SK-N-SH (cell line): ENCODE data around the gene VWA5B2. TPM values are rescaled to one million over a fixed set of nuclear protein-coding genes. Genes with fewer than 3 reads are reported as not detected.

Source experiments
- CTCF ChIA-PET: fragments of 300-600, 350-600 bp; formaldehyde crosslinking; extraction: SDS; loops from one replicate; lab custom pipeline; 2021; lab: Yijun Ruan, JAX
- POLR2A ChIA-PET: fragments of 350-600 bp; sonication (Branson Sonifier 250); formaldehyde crosslinking; extraction: SDS; loops from one replicate; lab custom pipeline; 2020; ENCODE audit warnings: antibody characterized with exemption, inconsistent platforms; lab: Yijun Ruan, JAX
- DNase-seq: peaks from one replicate; pipeline ENCODE4 v3.0.0; 2012
- H2AFZ ChIP-seq: fragments of 200-600 bp; sonication (generic); 2 replicates; pipeline ENCODE4 v1.8.1; 2016; ENCODE audit warnings: antibody characterized with exemption, mild to moderate bottlenecking, low read depth
- H3F3A ChIP-seq: fragments of 200-600 bp; sonication (generic); replicated peaks from 2 replicates; pipeline ENCODE3; 2016; ENCODE audit warnings: antibody characterized with exemption, mild to moderate bottlenecking; ENCODE audit not compliant: insufficient read depth
- H3K27ac ChIP-seq, 2 experiments: fragments of 200-500 bp in 1 of 2; fragments of 200-600 bp in 1 of 2; sonication (Bioruptor generic) in 1 of 2; sonication (generic), shearing (Covaris generic) in 1 of 2; 2 replicates each; pipeline versions ENCODE4 v1.5.1 to v1.6.1; 2014 to 2016; ENCODE audit warnings: low read depth in 2 of 2, inconsistent platforms in 1 of 2, low read length in 1 of 2, mild to moderate bottlenecking in 1 of 2, mixed read lengths in 1 of 2
- H3K27me3 ChIP-seq: fragments of 200-600 bp; sonication (generic), shearing (Covaris generic); 2 replicates; pipeline ENCODE4 v1.6.1; 2016; ENCODE audit warnings: mixed run types; ENCODE audit not compliant: insufficient read depth
- H3K36me3 ChIP-seq, 2 experiments: fragments of 200-500 bp in 1 of 2; fragments of 200-600 bp in 1 of 2; sonication (Bioruptor generic) in 1 of 2; sonication (generic) in 1 of 2; replicated peaks in 1 of 2; 2 replicates each; pipeline versions ENCODE3 to v1.5.1; 2014 to 2016; ENCODE audit warnings: low read length in 1 of 2, mild to moderate bottlenecking in 1 of 2; ENCODE audit not compliant: insufficient read depth in 2 of 2, control insufficient read depth in 1 of 2
- H3K4me1 ChIP-seq, 2 experiments: fragments of 200-500 bp in 1 of 2; fragments of 200-600 bp in 1 of 2; sonication (Bioruptor generic) in 1 of 2; sonication (generic), shearing (Covaris generic) in 1 of 2; 2 replicates each; pipeline versions ENCODE4 v1.5.1 to v1.6.1; 2014 to 2016; ENCODE audit warnings: low read depth in 1 of 2, low read length in 1 of 2, mixed run types in 1 of 2; ENCODE audit not compliant: insufficient read depth in 2 of 2, control insufficient read depth in 1 of 2
- H3K4me2 ChIP-seq: fragments of 200-600 bp; sonication (generic), shearing (Covaris generic); 2 replicates; pipeline ENCODE4 v1.6.1; 2017; ENCODE audit warnings: mixed run types
- H3K4me3 ChIP-seq, 2 experiments: fragments of 200-500 bp in 1 of 2; fragments of 200-600 bp in 1 of 2; sonication (Bioruptor generic) in 1 of 2; sonication (generic), shearing (Covaris generic) in 1 of 2; 2 replicates each; pipeline versions ENCODE4 v1.5.1 to v1.8.1; 2014 to 2016; ENCODE audit warnings: low read depth in 2 of 2, inconsistent platforms in 1 of 2, low read length in 1 of 2, mild to moderate bottlenecking in 1 of 2, mixed read lengths in 1 of 2, moderate library complexity in 1 of 2
- H3K79me2 ChIP-seq: fragments of 200-600 bp; sonication (generic); 2 replicates; pipeline ENCODE4 v1.8.1; 2017; ENCODE audit warnings: mild to moderate bottlenecking; ENCODE audit not compliant: insufficient read depth
- H3K9ac ChIP-seq: fragments of 200-600 bp; sonication (generic); 2 replicates; pipeline ENCODE4 v1.6.1; 2017; ENCODE audit warnings: mixed run types
- H3K9me2 ChIP-seq: fragments of 200-600 bp; sonication (generic); 2 replicates; pipeline ENCODE4 v1.6.1; 2017; ENCODE audit warnings: mixed run types
- H3K9me3 ChIP-seq: fragments of 200-600 bp; sonication (generic); 2 replicates; pipeline ENCODE4 v1.6.1; 2017; ENCODE audit warnings: mixed run types, mild to moderate bottlenecking, moderate library complexity
- H4K20me1 ChIP-seq: fragments of 200-600 bp; sonication (generic); 2 replicates; pipeline ENCODE4 v1.6.1; 2017; ENCODE audit warnings: mild to moderate bottlenecking, mixed run types; ENCODE audit not compliant: insufficient read depth
- CHD2 ChIP-seq: fragments of 150-350 bp; IDR thresholded peaks from 2 replicates; pipeline ENCODE4 v1.6.1; 2018; ENCODE audit warnings: low read length; ENCODE audit not compliant: partially characterized antibody
- CTCF ChIP-seq: fragments of 200-600 bp; sonication (generic); IDR thresholded peaks from 2 replicates; pipeline ENCODE4 v1.6.1; 2017; ENCODE audit warnings: antibody characterized with exemption, mild to moderate bottlenecking, moderate library complexity
- ELF1 ChIP-seq: IDR thresholded peaks from 2 replicates; pipeline ENCODE4 v1.4.0; 2012
- EZH2phosphoT487 ChIP-seq: fragments of 200-600 bp; sonication (generic); IDR thresholded peaks from 2 replicates; pipeline ENCODE4 v1.6.1; 2017; ENCODE audit warnings: low read depth, mixed run types, mild to moderate bottlenecking, antibody characterized with exemption, moderate library complexity, borderline replicate concordance
- FOSL2 ChIP-seq: IDR thresholded peaks from 2 replicates; pipeline ENCODE4 v1.4.0; 2012; ENCODE audit warnings: low read depth, mild to moderate bottlenecking, moderate library complexity, borderline replicate concordance
- FOXJ3 ChIP-seq: sonication (generic); formaldehyde crosslinking; IDR thresholded peaks from 2 replicates; pipeline ENCODE4 v1.5.1; 2020; ENCODE audit warnings: mild to moderate bottlenecking, missing genetic modification reagents
- GATA2 ChIP-seq: sonication (generic); formaldehyde crosslinking; IDR thresholded peaks from 2 replicates; pipeline ENCODE4 v1.5.0; 2020; ENCODE audit warnings: mild to moderate bottlenecking, missing genetic modification reagents
- JUND ChIP-seq: IDR thresholded peaks from 2 replicates; pipeline ENCODE4 v1.4.0; 2012
- MAX ChIP-seq: IDR thresholded peaks from 2 replicates; pipeline ENCODE4 v1.4.0; 2012; ENCODE audit warnings: low read depth
- MEF2A ChIP-seq: IDR thresholded peaks from 2 replicates; pipeline ENCODE4 v1.4.0; 2012; ENCODE audit warnings: low read depth, borderline replicate concordance
- MXI1 ChIP-seq: IDR thresholded peaks from 2 replicates; pipeline ENCODE4 v1.6.1; 2012; ENCODE audit warnings: mild to moderate bottlenecking, low read depth, low read length, improper control_type of control experiment
- NFIC ChIP-seq: IDR thresholded peaks from 2 replicates; pipeline ENCODE4 v1.4.0; 2012; ENCODE audit warnings: borderline replicate concordance
- NRF1 ChIP-seq: IDR thresholded peaks from 2 replicates; pipeline ENCODE4 v1.6.1; 2012; ENCODE audit warnings: low read depth, mild to moderate bottlenecking, low read length
- POLR2AphosphoS5 ChIP-seq: IDR thresholded peaks from 2 replicates; pipeline ENCODE4 v1.6.1; 2012; ENCODE audit warnings: low read depth, low read length
- RAD21 ChIP-seq: IDR thresholded peaks from 2 replicates; pipeline ENCODE4 v1.6.1; 2012; ENCODE audit warnings: mild to moderate bottlenecking, low read length
- SMC3 ChIP-seq: IDR thresholded peaks from 2 replicates; pipeline ENCODE4 v1.6.1; 2012; ENCODE audit warnings: low read depth, low read length, improper control_type of control experiment
- TAF1 ChIP-seq: IDR thresholded peaks from 2 replicates; pipeline ENCODE4 v1.6.1; 2012; ENCODE audit warnings: low read depth, mild to moderate bottlenecking, low read length, moderate library complexity, borderline replicate concordance
- TCF12 ChIP-seq: IDR thresholded peaks from 2 replicates; pipeline ENCODE4 v1.4.0; 2012
- YY1 ChIP-seq: IDR thresholded peaks from 2 replicates; pipeline ENCODE4 v1.4.0; 2012; ENCODE audit warnings: low read depth, mild to moderate bottlenecking
- WGBS: methylation state at CpG from one replicate; pipeline ENCODE4 v1.1.6; 2017; ENCODE audit warnings: low lambda C conversion rate; 5-methylcytosine and 5-hydroxymethylcytosine counted together
- polyA plus RNA-seq, 3 experiments: library from polyadenylated mRNA; depleted of rRNA; stranded (reverse); fragments of >200 nt; gene quantifications; 2 replicates each; pipeline ENCODE4 v1.2.3, GENCODE V29; 2012
- TF ChIP-seq, protein P1 (sequence below): IDR thresholded peaks from 2 replicates; pipeline ENCODE4 v1.4.0; 2012; ENCODE audit warnings: low read depth, borderline replicate concordance
- TF ChIP-seq, protein P2 (sequence below): IDR thresholded peaks from 2 replicates; pipeline ENCODE4; 2012
- TF ChIP-seq, protein P3 (sequence below): IDR thresholded peaks from 2 replicates; pipeline ENCODE4 v1.6.1; 2012; ENCODE audit warnings: mild to moderate bottlenecking, low read depth, low read length, moderate library complexity

Gene VWA5B2
- polyA plus RNA-seq, 1 of the 3 experiments (the other 2 are of a cell fraction) = 0.08 TPM

- 99% methylated on average over 11 of the region's 13 CpGs for WGBS
- peaks cover 26 to 64% of the 10 kb centered on the region in 2 experiments for H3K36me3 ChIP-seq
- POLR2A ChIA-PET = no interaction called here
- H3K4me1 ChIP-seq = peaks cover 6 to 20% of the 10 kb centered on the region in 2 experiments; a peak in 3 of 4 replicates
- no peaks in the 10 kb centered on the region for H3K27me3 ChIP-seq
- no peak overlapping the region for H3K9ac ChIP-seq
- no peaks in the 10 kb centered on the region for H3K9me2 ChIP-seq
- TF ChIP-seq FOSL2 = no peak
- no peak for TF ChIP-seq POLR2AphosphoS5
- TF ChIP-seq, protein P1, sequence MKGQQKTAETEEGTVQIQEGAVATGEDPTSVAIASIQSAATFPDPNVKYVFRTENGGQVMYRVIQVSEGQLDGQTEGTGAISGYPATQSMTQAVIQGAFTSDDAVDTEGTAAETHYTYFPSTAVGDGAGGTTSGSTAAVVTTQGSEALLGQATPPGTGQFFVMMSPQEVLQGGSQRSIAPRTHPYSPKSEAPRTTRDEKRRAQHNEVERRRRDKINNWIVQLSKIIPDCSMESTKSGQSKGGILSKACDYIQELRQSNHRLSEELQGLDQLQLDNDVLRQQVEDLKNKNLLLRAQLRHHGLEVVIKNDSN = no peak
- TF ChIP-seq MEF2A = no peak
- TF ChIP-seq NFIC = no peak
- no peak for TF ChIP-seq JUND
- TF ChIP-seq MXI1 = no peak
- no peak for TF ChIP-seq CHD2
- no peak for TF ChIP-seq RAD21
- TF ChIP-seq TCF12 = no peak
- DNase-seq = no peak
- peaks cover 41% of the 10 kb centered on the region for H3K79me2 ChIP-seq
- H3K4me2 ChIP-seq = no peak overlapping the region
- H4K20me1 ChIP-seq = 0 out of 2 replicates have a peak, but pooled peaks cover 19% of the 10 kb centered on the region
- no peak overlapping the region for H3K4me3 ChIP-seq
- H3K27ac ChIP-seq = no peak overlapping the region
- H3F3A ChIP-seq = peaks cover 13% of the 10 kb centered on the region
- H2AFZ ChIP-seq = no peak overlapping the region
- CTCF ChIA-PET = no interaction called here
- H3K9me3 ChIP-seq = no peaks in the 10 kb centered on the region
These were observed 40.0 kb upstream of the VWA5B2 start for GRCh38 chr3:184189421-184189820.

DNA sequence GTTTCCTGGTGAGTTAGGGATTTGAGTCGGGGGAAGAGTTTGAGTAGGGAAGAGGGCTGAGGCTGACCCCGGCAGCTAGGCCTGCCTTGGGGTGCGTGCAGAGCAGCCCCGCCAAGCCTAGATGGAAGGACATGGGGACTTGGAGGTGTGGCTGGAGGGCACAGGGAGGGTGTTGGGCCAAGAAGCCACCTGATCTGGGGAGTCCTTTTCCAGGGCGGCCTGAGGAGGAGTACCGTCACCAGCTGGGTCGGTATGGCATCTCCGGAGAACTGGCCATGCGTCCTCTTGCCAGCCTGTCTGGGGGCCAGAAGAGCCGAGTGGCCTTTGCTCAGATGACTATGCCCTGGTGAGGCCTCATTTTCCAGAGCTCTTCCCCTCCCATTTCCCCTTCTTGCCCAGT lies 36.5 kb upstream of the VWA5B2 start:
- Histone ChIP-seq H3K9me2 (no peaks in the 10 kb centered on the region), H3K4me2 (no peak overlapping the region), H3K27ac (no peak overlapping the region), H3K79me2 (peaks cover 23% of the 10 kb centered on the region), H4K20me1 (0 out of 2 replicates have a peak, but pooled peaks cover 8% of the 10 kb centered on the region), H3K27me3 (no peaks in the 10 kb centered on the region), H2AFZ (no peak overlapping the region), H3K36me3 (peaks cover 26 to 72% of the 10 kb centered on the region in 2 experiments), H3K4me3 (no peak overlapping the region), H3F3A (no peaks in the 10 kb centered on the region), H3K9ac (no peak overlapping the region), H3K9me3 (no peaks in the 10 kb centered on the region), H3K4me1 (no peaks in the 10 kb centered on the region)
- no peak for DNase-seq
- ChIA-PET CTCF (interaction anchor here (1.4 kb wide), 1 partner anchor 57 kb away, joined by 4 read pairs; the partner anchor contains the start of gene EEF1AKMT4), POLR2A (no interaction called here)
- 100% methylated on average over 9 of the region's 10 CpGs for WGBS
- TF ChIP-seq ELF1 = no peak
- TF ChIP-seq CTCF = no peak
- no peak for TF ChIP-seq TAF1
- no peak for TF ChIP-seq YY1
- no peak for TF ChIP-seq FOSL2
- no peak for TF ChIP-seq TCF12
- no peak for TF ChIP-seq GATA2 (CRISPR knock-in tag)
- TF ChIP-seq, protein P2, sequence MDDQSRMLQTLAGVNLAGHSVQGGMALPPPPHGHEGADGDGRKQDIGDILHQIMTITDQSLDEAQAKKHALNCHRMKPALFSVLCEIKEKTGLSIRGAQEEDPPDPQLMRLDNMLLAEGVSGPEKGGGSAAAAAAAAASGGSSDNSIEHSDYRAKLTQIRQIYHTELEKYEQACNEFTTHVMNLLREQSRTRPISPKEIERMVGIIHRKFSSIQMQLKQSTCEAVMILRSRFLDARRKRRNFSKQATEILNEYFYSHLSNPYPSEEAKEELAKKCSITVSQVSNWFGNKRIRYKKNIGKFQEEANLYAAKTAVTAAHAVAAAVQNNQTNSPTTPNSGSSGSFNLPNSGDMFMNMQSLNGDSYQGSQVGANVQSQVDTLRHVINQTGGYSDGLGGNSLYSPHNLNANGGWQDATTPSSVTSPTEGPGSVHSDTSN = no peak
- TF ChIP-seq MAX = no peak
- no peak for TF ChIP-seq EZH2phosphoT487
- no peak for TF ChIP-seq FOXJ3 (CRISPR knock-in tag)
- no peak for TF ChIP-seq NRF1
- no peak for TF ChIP-seq SMC3
- TF ChIP-seq, protein P3, sequence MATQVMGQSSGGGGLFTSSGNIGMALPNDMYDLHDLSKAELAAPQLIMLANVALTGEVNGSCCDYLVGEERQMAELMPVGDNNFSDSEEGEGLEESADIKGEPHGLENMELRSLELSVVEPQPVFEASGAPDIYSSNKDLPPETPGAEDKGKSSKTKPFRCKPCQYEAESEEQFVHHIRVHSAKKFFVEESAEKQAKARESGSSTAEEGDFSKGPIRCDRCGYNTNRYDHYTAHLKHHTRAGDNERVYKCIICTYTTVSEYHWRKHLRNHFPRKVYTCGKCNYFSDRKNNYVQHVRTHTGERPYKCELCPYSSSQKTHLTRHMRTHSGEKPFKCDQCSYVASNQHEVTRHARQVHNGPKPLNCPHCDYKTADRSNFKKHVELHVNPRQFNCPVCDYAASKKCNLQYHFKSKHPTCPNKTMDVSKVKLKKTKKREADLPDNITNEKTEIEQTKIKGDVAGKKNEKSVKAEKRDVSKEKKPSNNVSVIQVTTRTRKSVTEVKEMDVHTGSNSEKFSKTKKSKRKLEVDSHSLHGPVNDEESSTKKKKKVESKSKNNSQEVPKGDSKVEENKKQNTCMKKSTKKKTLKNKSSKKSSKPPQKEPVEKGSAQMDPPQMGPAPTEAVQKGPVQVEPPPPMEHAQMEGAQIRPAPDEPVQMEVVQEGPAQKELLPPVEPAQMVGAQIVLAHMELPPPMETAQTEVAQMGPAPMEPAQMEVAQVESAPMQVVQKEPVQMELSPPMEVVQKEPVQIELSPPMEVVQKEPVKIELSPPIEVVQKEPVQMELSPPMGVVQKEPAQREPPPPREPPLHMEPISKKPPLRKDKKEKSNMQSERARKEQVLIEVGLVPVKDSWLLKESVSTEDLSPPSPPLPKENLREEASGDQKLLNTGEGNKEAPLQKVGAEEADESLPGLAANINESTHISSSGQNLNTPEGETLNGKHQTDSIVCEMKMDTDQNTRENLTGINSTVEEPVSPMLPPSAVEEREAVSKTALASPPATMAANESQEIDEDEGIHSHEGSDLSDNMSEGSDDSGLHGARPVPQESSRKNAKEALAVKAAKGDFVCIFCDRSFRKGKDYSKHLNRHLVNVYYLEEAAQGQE = no peak
